Karpas-422 (cell line): ENCODE results near the gene DHX58. TPM values are rescaled to one million over a fixed set of nuclear protein-coding genes. Genes with fewer than 3 reads are reported as not detected.
A peak's percentile ranks its signal among the peaks of the same experiment; 100 is the strongest.

ENCODE experiments used
- DNase-seq: peaks from one replicate; pipeline ENCODE4 v3.0.0-alpha.2; 2015
- H2AFZ ChIP-seq: fragments of 200-600 bp; sonication (generic); 2 replicates; pipeline ENCODE4 v1.6.1; 2014; ENCODE audit warnings: antibody characterized with exemption, low read length, mixed read lengths
- H3K27ac ChIP-seq: fragments of 200-600 bp; sonication (generic); 2 replicates; pipeline ENCODE4 v1.5.1; 2014; ENCODE audit warnings: mild to moderate bottlenecking, low read length, moderate library complexity
- H3K27me3 ChIP-seq: fragments of 200-600 bp; sonication (generic); 2 replicates; pipeline ENCODE4 v1.6.1; 2014; ENCODE audit warnings: low read length, mixed read lengths
- H3K36me3 ChIP-seq: fragments of 200-600 bp; sonication (generic); 2 replicates; pipeline ENCODE4 v1.6.1; 2014; ENCODE audit warnings: low read length, mixed read lengths; ENCODE audit not compliant: insufficient read depth
- H3K4me1 ChIP-seq: fragments of 200-600 bp; sonication (generic); 2 replicates; pipeline ENCODE4 v1.6.1; 2014; ENCODE audit warnings: mild to moderate bottlenecking, low read length, mixed read lengths
- H3K4me2 ChIP-seq: fragments of 200-600 bp; sonication (generic); 2 replicates; pipeline ENCODE4 v1.6.1; 2014; ENCODE audit warnings: low read length, low read depth, mild to moderate bottlenecking; ENCODE audit not compliant: poor library complexity, severe bottlenecking
- H3K4me3 ChIP-seq: fragments of 200-600 bp; sonication (generic); 2 replicates; pipeline ENCODE4 v1.5.1; 2014; ENCODE audit warnings: mild to moderate bottlenecking, antibody characterized with exemption, low read length, mixed read lengths
- H3K79me2 ChIP-seq: fragments of 200-600 bp; sonication (generic); 2 replicates; pipeline ENCODE4 v1.6.1; 2014; ENCODE audit warnings: mild to moderate bottlenecking, low read length, mixed read lengths
- H3K9ac ChIP-seq: fragments of 200-600 bp; sonication (generic); 2 replicates; pipeline ENCODE4 v1.6.0; 2014; ENCODE audit warnings: low read length
- H3K9me2 ChIP-seq: fragments of 200-600 bp; sonication (generic), shearing (Covaris generic); replicated peaks from 2 replicates; pipeline ENCODE4 v1.6.0; 2014; ENCODE audit warnings: mild to moderate bottlenecking, low read length, moderate library complexity; ENCODE audit not compliant: insufficient read depth
- H3K9me3 ChIP-seq: fragments of 300-700, 200-600 bp; sonication (generic); 2 replicates; pipeline ENCODE4 v1.6.1; 2014; ENCODE audit warnings: low read length, mixed read lengths
- H4K20me1 ChIP-seq: fragments of 200-600 bp; sonication (generic); 2 replicates; pipeline ENCODE4 v1.6.1; 2014; ENCODE audit warnings: mild to moderate bottlenecking, antibody characterized with exemption, low read length, low read depth; ENCODE audit not compliant: insufficient read depth
- total RNA-seq: library from RNA; depleted of rRNA; stranded (reverse); fragments of >200 nt; shearing (Covaris generic); gene quantifications from 2 replicates; pipeline ENCODE4 v1.2.3, GENCODE V29; 2014; ENCODE audit warnings: low replicate concordance

Gene DHX58
- total RNA-seq, 1 experiment from 2014 or later: 12.6 TPM

DNA sequence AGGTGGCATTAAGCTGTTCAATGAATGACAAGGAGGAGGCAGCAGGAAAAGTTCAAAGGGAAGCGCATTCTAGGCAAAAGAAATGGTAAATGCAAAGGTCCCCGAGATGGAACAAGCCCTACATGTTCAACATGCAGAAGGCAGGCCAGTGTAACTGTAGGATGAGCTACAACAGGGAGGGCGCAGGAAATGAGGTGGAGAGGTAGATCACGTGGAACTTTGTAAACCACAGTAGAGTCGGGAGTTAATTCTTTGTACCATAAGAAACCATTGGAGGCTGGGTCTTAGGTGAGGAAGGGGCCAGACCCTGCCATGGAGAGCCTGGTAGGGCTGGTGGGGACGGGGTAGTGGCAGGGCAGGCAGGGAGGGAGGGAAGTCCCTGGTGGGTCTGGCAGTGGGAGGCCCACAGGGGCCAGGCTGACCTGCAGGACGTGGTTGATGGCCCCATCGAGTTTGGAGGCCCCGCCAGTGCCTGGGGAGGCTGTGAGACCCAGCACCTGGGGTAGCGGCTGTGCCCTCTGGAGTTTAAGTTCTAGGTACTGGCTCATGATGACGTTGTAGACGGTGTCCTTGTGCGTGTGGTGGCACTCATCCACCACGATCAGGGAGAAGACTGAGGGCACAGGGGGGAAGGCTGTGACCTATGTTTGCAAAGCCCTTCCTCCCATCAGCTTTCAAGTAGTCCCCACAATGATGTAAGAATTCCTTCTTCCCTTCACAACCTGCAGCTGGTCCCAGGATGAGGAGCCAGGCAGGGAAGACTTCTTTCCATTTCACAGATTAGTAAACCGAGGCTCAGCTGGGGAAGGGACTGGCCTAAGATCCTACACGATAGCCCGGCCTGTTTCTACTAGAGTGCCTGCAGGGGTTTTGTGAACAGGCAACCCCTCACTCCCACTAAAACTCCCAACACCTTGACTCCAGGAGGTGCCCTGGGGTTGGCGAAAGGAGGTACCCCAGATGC is 1.9 kb downstream of the DHX58 start:
- no peak overlapping the region for H3K27ac ChIP-seq
- no peak for DNase-seq

DNA sequence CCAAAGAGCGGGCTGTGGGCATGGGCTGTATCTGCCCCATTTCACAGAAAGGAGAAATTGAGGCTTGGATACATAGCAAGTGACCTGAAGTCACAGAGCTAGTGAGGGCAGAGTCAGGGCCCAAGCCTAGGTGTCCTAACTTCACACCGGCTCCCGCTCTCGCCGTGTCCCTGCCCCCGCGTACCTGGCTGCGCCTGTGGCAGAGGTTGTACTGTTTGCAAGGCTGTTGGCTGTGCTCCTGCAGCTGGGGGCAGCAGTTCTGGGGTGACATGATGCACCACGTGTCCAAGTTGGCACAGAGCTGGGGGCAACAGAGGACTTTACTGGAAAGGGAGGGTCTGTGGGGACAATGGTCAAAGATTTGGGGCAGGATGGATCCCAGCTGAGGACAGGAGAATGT is 3.4 kb downstream of the DHX58 start:
- Histone ChIP-seq H3K27ac (no peak overlapping the region), H3K36me3 (no peaks in the 10 kb centered on the region), H4K20me1 (no peaks in the 10 kb centered on the region), H3K79me2 (no peaks in the 10 kb centered on the region), H3K9me3 (no peaks in the 10 kb centered on the region), H3K9ac (no peak overlapping the region), H3K9me2 (no peaks in the 10 kb centered on the region), H3K4me3 (no peak overlapping the region), H3K4me1 (peaks cover 30% of the 10 kb centered on the region), H3K27me3 (no peaks in the 10 kb centered on the region), H3K4me2 (no peak overlapping the region), H2AFZ (no peak overlapping the region)
- no peak for DNase-seq

More for the DNA sequence above, 1.9 kb downstream of the DHX58 start:
- H4K20me1 ChIP-seq: no peaks in the 10 kb centered on the region
- no peak overlapping the region for H3K4me3 ChIP-seq
- H3K79me2 ChIP-seq: no peaks in the 10 kb centered on the region
- peak overlapping the region; percentile 14; the same call in 1 of the 2 replicates for H3K9ac ChIP-seq
- no peaks in the 10 kb centered on the region for H3K36me3 ChIP-seq
- no peaks in the 10 kb centered on the region for H3K27me3 ChIP-seq
- no peaks in the 10 kb centered on the region for H3K9me2 ChIP-seq
- no peaks in the 10 kb centered on the region for H3K9me3 ChIP-seq
- no peak overlapping the region for H2AFZ ChIP-seq
- H3K4me2 ChIP-seq: no peak overlapping the region
- H3K4me1 ChIP-seq: peaks cover 40% of the 10 kb centered on the region

DNA sequence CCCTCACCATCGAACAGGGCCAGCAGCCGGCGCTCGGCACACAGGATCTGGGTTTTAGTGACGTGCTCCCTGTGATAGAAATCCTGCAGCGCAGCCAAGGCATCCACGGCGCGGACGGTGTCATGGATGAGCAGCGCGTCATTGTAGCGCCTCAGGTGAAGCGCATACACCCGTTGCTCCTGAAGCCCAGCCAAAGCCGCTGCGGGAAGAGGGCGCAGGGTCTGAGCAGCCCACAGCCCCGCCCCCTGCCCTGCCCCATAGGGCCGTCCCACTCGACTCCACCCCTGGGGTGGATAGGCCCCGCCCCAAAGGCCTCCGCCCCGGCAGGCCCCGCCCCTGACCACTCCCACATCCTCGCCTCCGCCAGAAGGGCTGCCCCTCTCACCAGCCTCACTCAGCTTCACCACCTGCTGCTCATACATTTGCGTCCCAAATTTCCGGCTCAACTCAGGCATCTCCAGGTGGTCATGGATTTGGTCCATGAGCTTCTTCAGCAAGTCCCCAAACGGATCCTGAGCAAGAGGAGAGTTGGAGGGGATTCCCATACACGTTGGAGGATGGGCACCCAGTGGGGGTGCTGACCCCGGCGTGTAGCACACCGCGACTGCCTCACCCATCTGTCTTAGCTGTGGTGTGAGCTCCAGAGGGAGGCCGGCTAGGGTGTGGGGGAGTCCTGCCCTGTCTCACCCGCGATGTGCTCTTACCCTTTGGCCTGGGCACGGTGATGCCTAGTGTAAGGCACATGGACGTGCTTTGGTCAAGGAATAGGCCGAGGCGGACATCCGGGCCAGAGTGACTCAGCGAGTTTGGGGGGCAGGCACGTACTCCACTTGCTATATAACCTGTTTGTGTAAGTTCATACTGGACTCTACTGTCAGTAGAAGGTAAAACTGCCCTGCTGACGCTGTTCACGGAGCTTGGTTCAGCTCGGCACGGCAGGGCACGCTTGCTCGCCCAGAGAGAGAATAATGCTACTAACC is 4.6 kb downstream of the DHX58 start:
- Histone ChIP-seq H3K79me2 (no peaks in the 10 kb centered on the region), H3K4me1 (peaks cover 18% of the 10 kb centered on the region), H2AFZ (no peak overlapping the region), H3K9me2 (no peaks in the 10 kb centered on the region), H4K20me1 (no peaks in the 10 kb centered on the region), H3K9ac (no peak overlapping the region), H3K27me3 (no peaks in the 10 kb centered on the region), H3K9me3 (no peaks in the 10 kb centered on the region), H3K36me3 (no peaks in the 10 kb centered on the region), H3K4me3 (no peak overlapping the region), H3K4me2 (no peak overlapping the region), H3K27ac (no peak overlapping the region)
- DNase-seq: peak; percentile 96

DNA sequence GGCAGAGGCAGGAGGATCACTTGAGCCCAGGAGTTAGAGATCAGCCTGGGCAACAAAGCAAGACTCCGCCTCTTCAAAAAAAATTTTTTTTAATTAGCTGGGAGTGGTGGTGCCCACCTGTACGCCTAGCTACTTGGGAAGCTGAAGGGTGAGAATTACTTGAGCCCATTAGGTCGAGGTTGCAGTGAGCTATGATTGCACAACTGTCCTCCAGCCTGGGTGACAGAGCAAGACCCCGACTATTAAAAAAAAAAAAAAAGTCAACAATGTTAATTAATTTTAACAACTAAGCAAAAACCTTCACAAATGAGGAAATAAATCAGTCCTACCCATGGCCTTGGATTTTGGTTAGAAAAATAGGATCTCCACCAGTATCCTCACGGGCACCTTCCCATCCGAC is 5.4 kb downstream of the DHX58 start:
- Histone ChIP-seq H3K79me2 (no peaks in the 10 kb centered on the region), H3K36me3 (no peaks in the 10 kb centered on the region), H3K27me3 (no peaks in the 10 kb centered on the region), H3K4me1 (peaks cover 13% of the 10 kb centered on the region), H3K9ac (no peak overlapping the region), H3K9me3 (no peaks in the 10 kb centered on the region), H2AFZ (no peak overlapping the region), H4K20me1 (no peaks in the 10 kb centered on the region), H3K4me3 (no peak overlapping the region), H3K27ac (no peak overlapping the region), H3K9me2 (no peaks in the 10 kb centered on the region), H3K4me2 (no peak overlapping the region)
- DNase-seq: no peak

DNA sequence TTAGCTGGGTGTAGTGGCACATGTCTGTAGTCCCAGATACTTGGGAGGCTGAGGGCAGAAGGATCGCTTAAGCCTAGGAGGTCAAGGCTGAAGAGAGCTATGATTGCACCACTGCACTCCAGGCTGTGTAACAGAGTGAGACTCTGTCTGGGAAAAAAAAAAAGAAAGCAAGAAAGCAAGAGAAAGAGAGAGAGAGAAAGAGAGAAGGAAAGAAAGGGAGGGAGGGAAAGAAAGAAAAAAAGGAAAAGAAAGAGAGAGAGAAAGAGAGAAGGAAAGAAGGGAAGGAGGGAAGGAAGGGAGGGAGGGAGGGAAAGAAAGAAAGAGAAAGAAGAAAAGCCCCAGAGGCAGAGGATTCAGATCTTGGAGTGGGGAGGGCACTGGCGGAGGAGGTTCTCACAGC is 6.5 kb downstream of the DHX58 start:
- H3K9ac ChIP-seq: no peak overlapping the region
- H2AFZ ChIP-seq: no peak overlapping the region
- no peak overlapping the region for H3K4me3 ChIP-seq
- no peak overlapping the region for H3K4me2 ChIP-seq
- peaks cover 4% of the 10 kb centered on the region for H3K4me1 ChIP-seq
- H4K20me1 ChIP-seq: no peaks in the 10 kb centered on the region
- no peaks in the 10 kb centered on the region for H3K9me3 ChIP-seq
- no peak overlapping the region for H3K27ac ChIP-seq
- DNase-seq: no peak
- no peaks in the 10 kb centered on the region for H3K9me2 ChIP-seq
- H3K79me2 ChIP-seq: no peaks in the 10 kb centered on the region
- H3K27me3 ChIP-seq: no peaks in the 10 kb centered on the region
- no peaks in the 10 kb centered on the region for H3K36me3 ChIP-seq

DNA sequence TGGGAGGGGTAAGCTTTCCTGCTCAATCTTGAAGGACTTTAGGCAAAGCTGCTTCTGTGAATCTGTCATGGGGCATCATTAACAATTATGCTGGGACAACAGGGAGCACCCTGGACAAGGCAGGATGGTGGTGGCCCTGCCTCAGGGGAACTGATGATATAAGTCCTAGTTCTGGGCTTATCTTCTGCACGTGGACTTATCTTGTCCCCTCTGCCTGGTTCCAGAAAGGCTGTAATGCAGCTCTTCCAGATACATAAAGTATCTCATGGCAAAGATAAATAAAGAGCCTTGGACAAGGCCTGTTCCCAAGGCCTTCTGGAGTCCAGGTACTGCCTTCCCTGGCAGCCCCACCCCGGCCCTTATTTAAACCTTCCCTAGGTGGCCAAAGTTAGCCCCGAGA is 8.2 kb downstream of the DHX58 start:
- Histone ChIP-seq H3K4me1 (peaks cover 4% of the 10 kb centered on the region), H3K9me2 (no peaks in the 10 kb centered on the region), H3K27ac (no peak overlapping the region), H3K27me3 (no peaks in the 10 kb centered on the region), H3K4me3 (no peak overlapping the region), H3K4me2 (no peak overlapping the region), H3K9ac (no peak overlapping the region), H2AFZ (no peak overlapping the region), H3K79me2 (no peaks in the 10 kb centered on the region), H3K9me3 (no peaks in the 10 kb centered on the region), H3K36me3 (no peaks in the 10 kb centered on the region), H4K20me1 (no peaks in the 10 kb centered on the region)
- DNase-seq: no peak

DNA sequence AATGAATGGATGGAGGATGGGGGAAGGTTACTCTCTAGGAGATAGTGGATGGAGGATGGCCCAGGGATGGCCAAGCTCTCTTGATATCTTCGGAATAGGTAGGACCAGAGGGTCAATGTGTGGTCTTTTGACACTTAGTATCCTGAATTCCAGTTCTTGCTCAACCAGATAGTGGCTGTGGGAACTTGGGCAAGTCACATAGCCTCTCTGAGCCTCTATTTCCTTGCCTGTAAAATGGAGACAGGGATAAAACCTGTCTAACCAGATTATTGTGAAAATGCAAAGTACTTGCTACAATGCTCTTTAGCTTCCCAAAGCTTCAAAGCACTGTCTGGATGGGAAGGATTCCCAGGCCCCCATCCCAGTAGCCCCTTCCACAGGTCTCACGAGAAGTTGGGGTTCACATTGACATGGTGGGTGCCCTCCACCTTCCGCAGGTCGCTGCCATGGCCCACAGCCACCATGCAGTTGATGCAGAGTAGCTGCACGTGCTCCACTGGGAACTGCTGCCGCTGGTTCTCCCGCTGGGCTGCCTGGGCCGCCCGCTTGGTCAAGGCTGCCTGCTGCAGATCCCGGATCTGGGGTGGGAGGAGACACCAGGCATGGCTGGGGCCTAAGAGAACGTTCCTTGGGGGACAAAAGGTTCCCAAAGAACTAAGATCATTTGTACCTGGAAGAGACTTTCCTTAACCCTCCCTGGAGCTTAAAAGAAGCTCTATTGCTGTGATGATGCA is 9.1 kb downstream of the DHX58 start:
- Histone ChIP-seq H3K9me2 (no peaks in the 10 kb centered on the region), H3K9ac (no peak overlapping the region), H3K27ac (no peak overlapping the region), H4K20me1 (no peaks in the 10 kb centered on the region), H3K4me2 (no peak overlapping the region), H3K9me3 (no peaks in the 10 kb centered on the region), H2AFZ (no peak overlapping the region), H3K36me3 (no peaks in the 10 kb centered on the region), H3K4me3 (no peak overlapping the region), H3K79me2 (no peaks in the 10 kb centered on the region), H3K27me3 (no peaks in the 10 kb centered on the region), H3K4me1 (peaks cover 4% of the 10 kb centered on the region)
- no peak for DNase-seq
